ENCODE results near the gene TIMP1.

Gene TIMP1

DNA sequence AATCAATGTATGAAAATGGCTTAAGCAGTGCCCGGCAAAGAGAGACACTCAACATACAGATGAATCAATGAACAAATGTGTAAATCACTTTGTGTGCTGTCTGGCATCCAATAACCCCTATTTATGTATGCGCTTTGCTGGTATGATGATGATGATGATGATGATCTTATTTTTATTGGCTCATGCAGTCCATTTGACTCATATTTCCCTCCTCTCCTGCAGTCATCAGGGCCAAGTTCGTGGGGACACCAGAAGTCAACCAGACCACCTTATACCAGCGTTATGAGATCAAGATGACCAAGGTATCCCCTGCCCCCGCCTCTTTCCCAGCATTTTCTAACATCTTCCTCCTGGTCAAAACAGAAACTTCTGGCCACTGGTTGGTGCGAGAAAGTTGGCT, 2.5 kb downstream of the TIMP1 start:
- H3F3A ChIP-seq (ENCODE audit: insufficient read depth, low read length) = no peaks in the 10 kb centered on the region
- no peak overlapping the region for H3K4me3 ChIP-seq (ENCODE audit: low read depth, low read length, poor library complexity, severe bottlenecking)
- no peaks in the 10 kb centered on the region for H3K36me3 ChIP-seq (ENCODE audit: insufficient read depth, low read length)
- no peak overlapping the region for H3K9ac ChIP-seq (ENCODE audit: low read length)
- no peaks in the 10 kb centered on the region for H3K9me3 ChIP-seq (ENCODE audit: low read length)
- no peak overlapping the region for H3K27ac ChIP-seq (ENCODE audit: low read depth, low read length, poor library complexity, severe bottlenecking)
- TF ChIP-seq, protein P1, sequence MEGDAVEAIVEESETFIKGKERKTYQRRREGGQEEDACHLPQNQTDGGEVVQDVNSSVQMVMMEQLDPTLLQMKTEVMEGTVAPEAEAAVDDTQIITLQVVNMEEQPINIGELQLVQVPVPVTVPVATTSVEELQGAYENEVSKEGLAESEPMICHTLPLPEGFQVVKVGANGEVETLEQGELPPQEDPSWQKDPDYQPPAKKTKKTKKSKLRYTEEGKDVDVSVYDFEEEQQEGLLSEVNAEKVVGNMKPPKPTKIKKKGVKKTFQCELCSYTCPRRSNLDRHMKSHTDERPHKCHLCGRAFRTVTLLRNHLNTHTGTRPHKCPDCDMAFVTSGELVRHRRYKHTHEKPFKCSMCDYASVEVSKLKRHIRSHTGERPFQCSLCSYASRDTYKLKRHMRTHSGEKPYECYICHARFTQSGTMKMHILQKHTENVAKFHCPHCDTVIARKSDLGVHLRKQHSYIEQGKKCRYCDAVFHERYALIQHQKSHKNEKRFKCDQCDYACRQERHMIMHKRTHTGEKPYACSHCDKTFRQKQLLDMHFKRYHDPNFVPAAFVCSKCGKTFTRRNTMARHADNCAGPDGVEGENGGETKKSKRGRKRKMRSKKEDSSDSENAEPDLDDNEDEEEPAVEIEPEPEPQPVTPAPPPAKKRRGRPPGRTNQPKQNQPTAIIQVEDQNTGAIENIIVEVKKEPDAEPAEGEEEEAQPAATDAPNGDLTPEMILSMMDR (IDR thresholded peaks at IDR 0.05; ENCODE audit: low read length) = no peak
- H4K20me1 ChIP-seq (ENCODE audit: insufficient read depth, low read length) = no peaks in the 10 kb centered on the region
- H3K27me3 ChIP-seq (ENCODE audit: insufficient read depth, low read length) = no peaks in the 10 kb centered on the region
- H2AFZ ChIP-seq (ENCODE audit: low read length) = no peak overlapping the region
- no peaks in the 10 kb centered on the region for H3K4me1 ChIP-seq (ENCODE audit: insufficient read depth, low read length, severe bottlenecking)
- no peak overlapping the region for H3K4me2 ChIP-seq (ENCODE audit: low read length)
- no peaks in the 10 kb centered on the region for H3K9me2 ChIP-seq (ENCODE audit: low read depth, low read length)
- H3K79me2 ChIP-seq (ENCODE audit: insufficient read depth, low read length) = no peaks in the 10 kb centered on the region

DNA sequence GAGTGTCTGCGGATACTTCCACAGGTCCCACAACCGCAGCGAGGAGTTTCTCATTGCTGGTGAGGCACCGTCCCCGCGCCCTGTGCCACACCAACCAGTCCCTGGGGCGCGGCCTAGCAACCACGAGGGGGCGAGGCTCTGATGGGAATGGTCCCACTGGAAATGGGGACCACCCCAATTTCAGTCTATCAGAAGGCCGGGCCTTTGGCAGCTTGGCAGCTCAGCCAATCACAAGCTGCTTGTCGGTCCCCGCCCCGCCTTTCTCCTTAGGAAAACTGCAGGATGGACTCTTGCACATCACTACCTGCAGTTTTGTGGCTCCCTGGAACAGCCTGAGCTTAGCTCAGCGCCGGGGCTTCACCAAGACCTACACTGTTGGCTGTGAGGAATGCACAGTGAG, 3.0 kb downstream of the TIMP1 start:
- TF ChIP-seq EZH2 (IDR thresholded peaks at IDR 0.05; ENCODE audit: borderline replicate concordance, low read length) = no peak
- TF ChIP-seq, protein P1 (IDR thresholded peaks at IDR 0.05; ENCODE audit: low read length) = no peak
- no peaks in the 10 kb centered on the region for H3K79me2 ChIP-seq (ENCODE audit: insufficient read depth, low read length)
- H3K27me3 ChIP-seq (ENCODE audit: insufficient read depth, low read length) = no peaks in the 10 kb centered on the region
- no peak overlapping the region for H3K27ac ChIP-seq (ENCODE audit: low read depth, low read length, poor library complexity, severe bottlenecking)
- H2AFZ ChIP-seq (ENCODE audit: low read length) = no peak overlapping the region
- H4K20me1 ChIP-seq (ENCODE audit: insufficient read depth, low read length) = no peaks in the 10 kb centered on the region
- H3K4me2 ChIP-seq (ENCODE audit: low read length) = no peak overlapping the region
- H3K4me3 ChIP-seq (ENCODE audit: low read depth, low read length, poor library complexity, severe bottlenecking) = no peak overlapping the region
- H3K4me1 ChIP-seq (ENCODE audit: insufficient read depth, low read length, severe bottlenecking) = no peaks in the 10 kb centered on the region
- no peaks in the 10 kb centered on the region for H3F3A ChIP-seq (ENCODE audit: insufficient read depth, low read length)
- no peaks in the 10 kb centered on the region for H3K9me2 ChIP-seq (ENCODE audit: low read depth, low read length)
- no peaks in the 10 kb centered on the region for H3K9me3 ChIP-seq (ENCODE audit: low read length)
- no peaks in the 10 kb centered on the region for H3K36me3 ChIP-seq (ENCODE audit: insufficient read depth, low read length)
- H3K9ac ChIP-seq (ENCODE audit: low read length) = no peak overlapping the region

DNA sequence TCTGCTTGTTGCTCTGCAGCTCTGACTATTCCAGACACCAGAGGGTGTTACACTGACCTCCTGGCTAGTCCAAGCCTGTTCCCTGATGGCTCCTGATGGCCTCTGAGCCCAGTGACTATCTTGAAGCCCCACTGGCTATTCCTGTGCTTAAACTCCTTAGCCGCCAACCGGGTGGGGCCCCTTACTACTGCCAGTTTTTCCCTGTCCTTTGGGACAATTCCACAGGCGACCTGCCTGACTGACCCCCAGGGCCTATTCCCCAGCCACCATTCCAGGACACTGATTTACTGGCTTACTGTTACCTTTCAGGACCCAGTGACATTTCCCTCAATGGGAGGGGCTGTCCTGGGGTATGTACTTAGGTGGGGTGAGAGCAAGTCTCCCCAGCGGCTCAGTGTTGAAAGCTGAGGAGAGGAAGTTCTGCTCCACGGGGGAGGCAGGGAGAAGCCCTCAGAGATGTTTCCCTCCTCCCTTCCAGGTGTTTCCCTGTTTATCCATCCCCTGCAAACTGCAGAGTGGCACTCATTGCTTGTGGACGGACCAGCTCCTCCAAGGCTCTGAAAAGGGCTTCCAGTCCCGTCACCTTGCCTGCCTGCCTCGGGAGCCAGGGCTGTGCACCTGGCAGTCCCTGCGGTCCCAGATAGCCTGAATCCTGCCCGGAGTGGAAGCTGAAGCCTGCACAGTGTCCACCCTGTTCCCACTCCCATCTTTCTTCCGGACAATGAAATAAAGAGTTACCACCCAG, 4.0 kb downstream of the TIMP1 start:
- Histone ChIP-seq H3K27me3 (ENCODE audit: insufficient read depth, low read length) (no peaks in the 10 kb centered on the region), H3K9me2 (ENCODE audit: low read depth, low read length) (no peaks in the 10 kb centered on the region), H3K27ac (ENCODE audit: low read depth, low read length, poor library complexity, severe bottlenecking) (no peak overlapping the region), H3F3A (ENCODE audit: insufficient read depth, low read length) (no peaks in the 10 kb centered on the region), H3K79me2 (ENCODE audit: insufficient read depth, low read length) (no peaks in the 10 kb centered on the region), H4K20me1 (ENCODE audit: insufficient read depth, low read length) (no peaks in the 10 kb centered on the region), H3K9ac (ENCODE audit: low read length) (no peak overlapping the region), H3K36me3 (ENCODE audit: insufficient read depth, low read length) (no peaks in the 10 kb centered on the region), H3K4me1 (ENCODE audit: insufficient read depth, low read length, severe bottlenecking) (no peaks in the 10 kb centered on the region), H2AFZ (ENCODE audit: low read length) (no peak overlapping the region), H3K4me2 (ENCODE audit: low read length) (no peak overlapping the region), H3K9me3 (ENCODE audit: low read length) (no peaks in the 10 kb centered on the region), H3K4me3 (ENCODE audit: low read depth, low read length, poor library complexity, severe bottlenecking) (no peak overlapping the region)
- TF ChIP-seq EZH2 (IDR thresholded peaks at IDR 0.05; ENCODE audit: borderline replicate concordance, low read length) = no peak
- TF ChIP-seq, protein P1 (IDR thresholded peaks at IDR 0.05; ENCODE audit: low read length) = no peak
